GM11168 (cell line): ENCODE measurements around the gene GABRB2.
"Not testable (repeated sequence)": the region's sequence is repeated elsewhere in the genome, so short reads cannot be mapped to it uniquely, and the experiment has no call there.

Source experiments
- in situ Hi-C: fragments of 300-500 bp; cut with MboI; formaldehyde crosslinking; loops from one replicate; pipeline ENCODE4 v1.12.0; 2022; ENCODE audit warnings: low sequenced_read_pairs; ENCODE audit not compliant: unreplicated experiment

Gene GABRB2

DNA sequence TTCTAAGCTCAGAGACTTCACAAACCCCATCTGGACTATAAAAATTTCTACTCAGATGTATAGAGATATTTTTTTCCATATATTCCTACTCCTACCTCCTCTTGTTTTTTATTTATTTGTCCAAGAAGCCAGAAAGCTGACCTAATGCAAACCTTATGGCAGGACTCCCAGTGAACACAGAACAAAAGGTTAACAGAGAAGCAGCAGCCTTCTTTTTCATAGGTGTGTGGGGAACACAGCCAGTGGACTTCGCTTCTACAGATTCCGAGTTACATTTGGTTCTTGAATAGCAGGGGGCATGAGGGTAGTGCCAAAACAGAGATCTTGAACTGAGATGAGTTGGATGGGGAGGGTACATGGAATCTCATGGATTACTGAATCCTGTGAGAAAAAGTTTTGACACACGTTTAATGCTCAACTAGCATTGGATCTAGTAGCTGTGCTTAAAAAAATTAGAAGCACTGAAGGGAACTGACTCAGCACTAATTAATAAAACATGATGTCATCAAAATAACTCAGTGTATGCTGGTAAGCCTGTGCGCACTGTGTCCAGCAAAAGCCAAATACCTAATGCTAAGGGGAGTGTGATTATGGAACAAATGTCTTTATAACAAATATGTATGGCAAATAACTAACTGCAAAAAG lies 240.1 kb downstream of the GABRB2 start:
- in situ Hi-C loops: no loop called here

GRCh38 chr5:161305601-161306000 lies 240.9 kb downstream of the GABRB2 start:
- in situ Hi-C loops: no loop called here

DNA sequence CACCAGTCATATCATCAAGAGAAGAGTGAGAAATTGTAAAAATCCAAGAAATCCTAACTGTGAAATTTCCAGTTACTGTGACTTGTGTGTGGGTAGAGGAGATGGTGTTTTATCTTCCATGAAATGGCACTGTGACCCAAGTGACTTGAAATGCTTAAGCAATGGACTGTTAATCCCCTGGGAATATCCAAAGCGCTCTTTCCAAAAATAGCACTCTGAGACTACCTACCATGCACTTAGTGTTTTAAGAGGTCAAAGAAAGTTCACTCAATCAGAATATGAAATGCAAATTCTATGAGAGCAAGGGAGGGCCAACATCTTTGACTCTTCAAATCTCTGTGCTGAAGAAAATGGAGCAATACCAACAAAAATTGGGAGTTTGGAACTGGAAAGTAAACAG lies 244.0 kb downstream of the GABRB2 start:
- in situ Hi-C loops: no loop called here

GRCh38 chr5:161301586-161301985 lies 244.9 kb downstream of the GABRB2 start:
- in situ Hi-C loops: no loop called here

GRCh38 chr5:161299053-161299452 lies 247.5 kb downstream of the GABRB2 start:
- in situ Hi-C loops: no loop called here

DNA sequence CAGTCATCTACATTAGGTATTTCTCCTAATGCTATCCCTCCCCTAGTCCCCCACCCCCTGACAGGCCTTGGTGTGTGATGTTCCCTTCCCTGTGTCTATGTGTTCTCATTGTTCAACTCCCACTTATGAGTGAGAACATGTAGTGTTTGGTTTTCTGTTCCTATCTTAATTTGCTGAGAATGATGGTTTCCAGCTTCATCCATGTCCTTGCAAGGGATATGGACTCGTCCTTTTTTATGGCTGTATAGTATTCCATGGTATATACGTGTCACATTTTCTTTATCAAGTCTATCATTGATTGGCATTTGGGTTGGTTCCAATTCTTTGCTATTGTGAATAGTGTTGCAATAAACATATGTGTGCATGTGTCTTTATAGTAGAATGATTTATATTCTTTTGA lies 249.1 kb downstream of the GABRB2 start:
- in situ Hi-C loops: not testable (repeated sequence)

DNA sequence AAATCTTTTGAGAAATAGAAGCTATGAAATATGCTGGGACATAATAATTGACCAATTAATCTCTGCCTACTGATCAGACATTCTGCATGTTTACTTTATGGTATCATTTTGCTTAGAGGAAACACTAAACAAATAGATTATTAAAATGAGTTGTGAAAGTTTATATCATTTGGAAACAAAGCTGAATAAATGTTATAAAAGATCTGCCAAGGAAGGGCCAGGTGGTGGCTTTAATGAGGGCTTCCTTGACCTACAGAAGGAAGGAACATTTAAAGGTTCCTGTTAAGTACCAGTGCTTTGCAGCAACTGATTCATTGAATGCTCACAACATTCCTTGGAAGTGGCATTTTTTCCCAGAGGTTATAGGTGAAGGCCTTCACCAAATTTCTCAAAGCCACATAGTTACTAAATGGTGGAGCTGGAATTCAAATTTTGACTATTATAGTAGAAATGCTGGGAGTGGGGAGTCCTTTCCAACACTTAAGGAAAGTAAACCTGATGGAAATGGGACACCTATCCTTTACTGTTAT lies 250.7 kb downstream of the GABRB2 start:
- in situ Hi-C loops: no loop called here

- in situ Hi-C loops: no loop called here
Measured at GRCh38 chr5:161288071-161288470, 258.5 kb downstream of the GABRB2 start.

- in situ Hi-C loops: no loop called here
Measured at GRCh38 chr5:161287436-161287835, 259.1 kb downstream of the GABRB2 start.

- in situ Hi-C loops: no loop called here
Measured at GRCh38 chr5:161286066-161286655, 260.4 kb downstream of the GABRB2 start.

GRCh38 chr5:161284445-161284844 lies 262.1 kb downstream of the GABRB2 start:
- in situ Hi-C loops: no loop called here

DNA sequence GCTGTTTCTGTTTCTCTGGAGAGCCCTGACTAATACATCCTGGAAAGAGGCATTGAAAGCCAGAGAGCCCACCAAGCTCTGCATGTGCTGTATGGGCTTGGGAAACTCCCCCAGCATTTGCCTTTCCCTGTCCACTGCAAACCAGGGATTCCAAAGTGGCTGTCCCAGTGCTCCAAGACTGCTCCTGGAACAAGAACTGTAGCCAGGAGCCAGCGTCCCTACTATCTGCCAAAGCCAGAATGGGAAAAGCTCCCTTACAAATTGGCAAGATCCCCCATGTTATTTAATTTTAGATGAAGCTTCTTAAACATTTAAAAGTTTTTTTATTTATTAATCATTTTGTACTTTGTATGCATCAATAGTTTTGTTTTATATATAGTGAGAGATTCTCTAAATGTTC lies 263.2 kb downstream of the GABRB2 start:
- in situ Hi-C loops: no loop called here

GRCh38 chr5:161278739-161279660 lies 267.5 kb downstream of the GABRB2 start:
- in situ Hi-C loops: no loop called here

DNA sequence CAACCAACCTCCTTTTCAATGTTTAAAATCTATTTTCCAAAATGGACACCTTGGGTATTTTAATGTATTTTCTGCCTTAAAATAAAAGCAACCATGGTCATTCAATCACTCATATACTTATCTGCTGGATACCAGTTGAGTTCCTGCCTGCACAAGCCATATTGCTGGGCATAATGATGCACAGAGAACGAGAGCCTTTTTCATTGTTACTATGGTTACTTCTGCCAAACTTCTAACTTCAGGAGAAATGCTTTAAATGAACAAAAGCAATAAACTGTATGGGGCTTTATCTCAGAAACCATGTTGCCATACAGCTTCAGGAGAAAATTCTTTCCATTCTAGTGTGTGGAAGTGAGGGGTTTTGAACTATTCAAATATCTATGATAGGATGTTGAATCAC lies 269.5 kb downstream of the GABRB2 start:
- in situ Hi-C loops: no loop called here

GRCh38 chr5:161274951-161275350 lies 271.6 kb downstream of the GABRB2 start:
- in situ Hi-C loops: no loop called here

GRCh38 chr5:161273410-161273809 lies 273.1 kb downstream of the GABRB2 start:
- in situ Hi-C loops: no loop called here

DNA sequence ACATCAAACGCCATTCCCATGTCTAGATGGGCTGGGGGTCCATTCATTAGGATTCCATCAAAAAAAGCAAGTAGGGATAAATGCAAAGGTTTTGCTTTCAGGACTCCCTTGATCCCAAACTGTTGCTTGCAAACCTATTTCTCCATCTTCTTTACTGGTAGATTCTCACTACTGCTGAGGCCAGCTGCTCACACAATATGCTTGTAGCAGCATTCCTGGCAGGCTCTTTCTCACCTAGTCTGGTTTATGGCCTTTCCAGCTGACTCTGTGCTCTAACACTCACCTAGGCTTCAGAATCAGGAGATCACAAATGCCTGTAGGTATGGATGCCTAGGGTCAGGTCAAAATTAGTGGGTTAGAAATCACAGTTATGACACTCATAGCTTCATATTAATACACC lies 274.7 kb downstream of the GABRB2 start:
- in situ Hi-C loops: no loop called here

DNA sequence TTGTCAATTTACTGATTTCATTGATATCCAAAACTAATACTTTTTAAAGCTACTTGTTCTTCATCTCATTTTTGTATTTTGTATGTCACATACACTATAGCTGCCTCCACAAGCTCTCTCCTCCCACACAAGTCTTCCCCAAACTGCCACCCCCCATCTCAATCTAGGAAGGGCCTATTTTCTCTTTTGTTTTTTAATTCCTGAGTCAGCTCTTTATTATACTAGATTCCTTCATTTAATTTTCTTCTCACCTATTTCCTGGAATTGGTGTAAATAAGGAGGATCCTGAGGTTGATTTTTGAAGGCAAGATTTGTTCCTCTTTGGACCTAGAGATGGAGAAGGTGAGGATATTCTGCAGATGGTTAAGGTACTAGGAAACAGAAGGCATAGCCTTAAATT lies 277.4 kb downstream of the GABRB2 start:
- in situ Hi-C loops: no loop called here

GRCh38 chr5:161266954-161267353 lies 279.6 kb downstream of the GABRB2 start:
- in situ Hi-C loops: no loop called here

- in situ Hi-C loops: no loop called here
Measured at GRCh38 chr5:161265006-161265405, 281.5 kb downstream of the GABRB2 start.

DNA sequence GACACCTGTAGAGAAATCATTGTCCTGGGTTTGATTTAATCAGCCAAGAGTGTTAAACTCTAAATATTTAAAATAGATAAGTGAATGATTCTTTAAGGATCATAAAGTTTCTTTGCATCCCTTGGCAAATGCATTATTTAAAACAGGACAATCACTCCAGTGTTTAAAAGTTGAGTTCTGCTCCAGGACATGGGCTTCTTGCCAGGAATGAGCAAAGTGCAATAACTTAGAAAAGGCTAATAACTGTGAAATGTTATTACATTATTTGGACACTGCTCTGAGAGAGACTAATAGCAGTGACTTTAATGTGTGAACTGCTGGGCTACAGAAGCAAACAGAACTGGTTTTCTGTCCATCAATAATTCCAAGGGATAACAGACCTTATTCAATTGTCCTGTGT lies 283.3 kb downstream of the GABRB2 start:
- in situ Hi-C loops: no loop called here
